ENCODE results near the gene LNPK.

DNA sequence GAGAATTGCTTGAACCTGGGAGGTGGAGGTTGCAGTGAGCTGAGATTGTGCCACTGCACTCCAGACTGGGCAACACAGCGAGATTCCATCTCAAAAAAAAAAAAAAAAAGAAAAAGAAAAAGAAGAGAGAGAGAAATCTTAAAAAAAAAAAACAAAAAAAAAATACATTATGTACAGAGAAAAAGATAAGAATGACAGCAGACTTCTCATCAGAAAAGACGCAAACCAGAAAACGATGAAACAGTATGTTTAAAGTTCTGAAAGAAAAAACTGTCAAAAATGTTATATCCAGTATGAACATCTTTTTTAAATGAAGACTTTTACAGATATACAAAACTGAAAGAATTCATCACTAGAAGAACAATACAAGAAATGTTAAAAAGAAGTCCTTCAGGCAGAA is 60.4 kb downstream of the LNPK start:
- TF ChIP-seq, protein P1, sequence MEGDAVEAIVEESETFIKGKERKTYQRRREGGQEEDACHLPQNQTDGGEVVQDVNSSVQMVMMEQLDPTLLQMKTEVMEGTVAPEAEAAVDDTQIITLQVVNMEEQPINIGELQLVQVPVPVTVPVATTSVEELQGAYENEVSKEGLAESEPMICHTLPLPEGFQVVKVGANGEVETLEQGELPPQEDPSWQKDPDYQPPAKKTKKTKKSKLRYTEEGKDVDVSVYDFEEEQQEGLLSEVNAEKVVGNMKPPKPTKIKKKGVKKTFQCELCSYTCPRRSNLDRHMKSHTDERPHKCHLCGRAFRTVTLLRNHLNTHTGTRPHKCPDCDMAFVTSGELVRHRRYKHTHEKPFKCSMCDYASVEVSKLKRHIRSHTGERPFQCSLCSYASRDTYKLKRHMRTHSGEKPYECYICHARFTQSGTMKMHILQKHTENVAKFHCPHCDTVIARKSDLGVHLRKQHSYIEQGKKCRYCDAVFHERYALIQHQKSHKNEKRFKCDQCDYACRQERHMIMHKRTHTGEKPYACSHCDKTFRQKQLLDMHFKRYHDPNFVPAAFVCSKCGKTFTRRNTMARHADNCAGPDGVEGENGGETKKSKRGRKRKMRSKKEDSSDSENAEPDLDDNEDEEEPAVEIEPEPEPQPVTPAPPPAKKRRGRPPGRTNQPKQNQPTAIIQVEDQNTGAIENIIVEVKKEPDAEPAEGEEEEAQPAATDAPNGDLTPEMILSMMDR (IDR thresholded peaks at IDR 0.05), result no peak
- no peak for TF ChIP-seq POLR2A (IDR thresholded peaks at IDR 0.05)

Data from Peyer's patch (tissue), 4 donors.